ENCODE results near the gene SH3RF3. TPM values are rescaled to one million over a fixed set of nuclear protein-coding genes. Genes with fewer than 3 reads are reported as not detected.
A peak's percentile ranks its signal among the peaks of the same experiment; 100 is the strongest.

SH3RF3 gene
- total RNA-seq, 1 donor from 2014 or later: 6.3 TPM

DNA sequence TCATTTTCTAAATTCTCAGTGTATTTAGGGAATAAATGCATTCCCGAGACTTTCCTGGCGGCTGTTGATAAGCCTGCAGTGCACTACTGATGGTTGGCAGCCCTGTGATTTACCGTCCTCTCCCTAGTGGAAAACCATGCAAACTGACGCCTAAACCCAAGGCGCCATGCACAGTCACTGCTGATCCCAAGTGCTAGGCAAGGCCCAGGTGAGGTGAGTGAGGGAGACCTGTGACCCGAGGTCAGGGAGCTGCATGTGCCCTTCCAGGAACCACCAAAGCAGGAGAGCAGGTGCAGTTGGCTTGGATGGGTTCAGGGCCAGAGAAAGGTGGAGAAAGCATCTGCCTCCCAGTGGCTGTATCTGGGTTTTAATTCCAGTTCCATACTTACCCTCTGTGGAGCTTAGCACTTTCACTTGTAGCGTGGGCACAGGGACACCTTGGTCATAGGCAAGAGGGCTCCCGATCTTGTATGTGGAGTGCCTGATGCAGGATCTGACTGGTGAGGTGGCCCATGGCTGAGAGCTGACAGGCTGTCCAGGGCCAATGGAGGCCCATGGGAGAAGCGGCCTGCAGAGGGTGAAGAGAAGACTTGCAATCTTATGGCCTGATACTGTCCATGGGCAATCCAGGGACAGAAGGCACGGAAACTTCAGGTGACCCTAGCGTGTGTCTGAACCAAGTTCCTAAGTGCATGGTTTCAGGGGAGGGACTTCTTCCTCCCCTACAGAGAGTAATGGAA lies 131.3 kb downstream of the SH3RF3 start:
- no peak for DNase-seq (ENCODE audit: low read depth, low spot score)

DNA sequence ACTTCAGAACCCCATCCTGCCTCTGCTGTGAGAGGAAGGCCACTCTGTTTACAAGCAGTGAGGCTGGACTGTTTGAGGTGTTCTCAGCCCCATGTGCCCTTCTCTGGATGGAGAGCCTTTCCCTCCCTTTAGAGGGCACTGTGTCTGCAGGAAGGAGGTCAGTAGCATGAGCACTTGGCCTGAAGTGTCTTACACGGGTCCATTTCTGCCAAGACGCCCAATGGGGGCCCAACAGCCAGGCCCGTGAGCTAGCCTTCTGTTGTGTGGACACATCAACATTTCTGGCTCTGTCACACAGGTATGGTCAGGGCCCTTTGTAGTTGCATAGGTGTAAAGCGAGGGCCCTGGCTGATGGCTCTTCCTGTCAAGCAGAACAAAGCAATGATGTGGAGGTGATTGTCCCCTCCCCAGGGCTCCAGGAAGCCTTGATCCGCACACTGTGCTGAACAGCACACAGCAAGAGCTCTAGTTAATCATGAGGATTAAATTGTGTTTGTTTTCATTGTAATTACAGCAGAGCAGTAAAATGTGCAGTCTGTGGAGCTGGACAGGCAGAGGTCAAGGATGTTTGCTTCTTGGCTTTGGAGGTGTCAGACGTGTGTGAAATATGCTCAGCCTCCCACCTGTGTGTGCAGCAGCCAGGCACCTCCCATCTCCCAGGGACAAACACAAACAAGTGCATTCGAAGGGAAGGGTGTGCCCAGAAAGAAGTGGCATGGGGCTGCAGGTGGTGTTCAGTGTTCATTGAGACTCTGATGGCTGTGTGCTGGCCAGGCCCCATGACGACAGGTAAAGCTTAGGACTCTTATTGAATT lies 132.1 kb downstream of the SH3RF3 start:
- DNase-seq (ENCODE audit: low read depth, low spot score): no peak

DNA sequence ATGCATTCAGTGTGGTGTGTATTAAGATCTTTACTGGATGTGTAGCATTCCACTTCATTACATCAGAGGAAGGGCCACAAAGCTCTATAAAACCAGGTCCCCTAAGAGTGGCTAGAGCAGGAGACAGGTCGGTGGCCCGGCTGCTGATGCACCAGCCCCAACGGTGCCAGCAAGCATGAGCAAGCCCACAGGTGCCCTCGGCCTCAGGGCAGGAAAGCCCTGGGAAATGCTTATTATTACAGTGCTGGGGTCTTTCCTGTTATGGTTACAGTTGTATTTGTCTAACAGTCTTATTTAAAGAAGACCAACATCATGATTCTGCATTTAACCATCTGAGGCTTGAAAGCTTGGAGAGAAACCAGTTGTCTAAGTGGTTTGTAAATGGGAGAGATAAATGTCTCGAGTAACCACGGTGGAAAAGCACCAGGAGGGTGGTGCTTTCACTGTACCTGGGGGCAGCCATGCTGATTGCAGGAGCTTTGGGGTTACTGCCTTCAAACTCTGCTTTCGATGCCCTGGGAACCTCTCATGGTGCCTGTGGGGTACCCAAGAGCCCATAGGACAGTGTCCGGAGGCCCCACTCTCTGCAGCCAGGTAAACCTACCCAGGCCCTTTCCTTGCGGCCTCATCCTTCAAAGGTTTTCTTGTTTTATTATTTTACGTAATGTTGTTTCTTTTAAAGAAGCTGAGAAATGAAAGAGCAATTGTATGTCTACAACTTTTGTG lies 133.1 kb downstream of the SH3RF3 start:
- no peak for DNase-seq (ENCODE audit: low read depth, low spot score)

DNA sequence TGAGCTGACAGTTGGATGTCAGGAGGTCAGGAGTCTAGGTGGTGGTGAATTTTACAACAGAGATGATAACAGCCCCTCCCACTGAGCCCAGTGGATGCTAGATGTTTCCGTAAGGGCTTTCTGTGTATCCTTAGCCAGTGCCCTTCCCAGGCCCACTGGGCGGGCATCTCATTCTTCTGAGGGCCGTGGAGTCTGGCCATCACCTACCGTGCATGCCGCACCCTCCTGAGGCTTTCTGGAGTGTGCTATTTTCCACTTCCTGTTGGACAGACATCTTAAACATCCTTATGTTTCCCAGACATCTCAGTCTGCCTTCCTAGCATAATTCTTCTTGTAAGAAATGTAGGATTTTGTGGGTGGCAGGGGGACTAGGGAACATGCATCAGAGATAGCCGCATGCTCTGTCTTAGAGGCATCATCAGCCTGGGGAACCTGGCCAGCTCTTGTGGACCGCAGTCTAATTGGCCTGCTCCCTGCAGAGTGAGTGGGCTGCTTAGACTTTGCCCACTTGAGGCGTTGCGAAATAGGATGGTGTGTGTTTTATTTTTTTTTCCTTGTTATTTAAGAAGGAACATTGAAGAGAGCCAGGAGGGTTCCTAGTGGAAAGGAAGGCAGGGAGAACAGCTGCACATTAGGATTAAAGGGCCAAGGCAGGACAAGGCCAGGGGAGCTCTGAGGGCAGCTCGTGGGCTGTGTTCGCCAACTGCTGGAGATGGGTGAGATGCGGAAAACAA lies 135.8 kb downstream of the SH3RF3 start:
- DNase-seq (ENCODE audit: low read depth, low spot score): no peak

DNA sequence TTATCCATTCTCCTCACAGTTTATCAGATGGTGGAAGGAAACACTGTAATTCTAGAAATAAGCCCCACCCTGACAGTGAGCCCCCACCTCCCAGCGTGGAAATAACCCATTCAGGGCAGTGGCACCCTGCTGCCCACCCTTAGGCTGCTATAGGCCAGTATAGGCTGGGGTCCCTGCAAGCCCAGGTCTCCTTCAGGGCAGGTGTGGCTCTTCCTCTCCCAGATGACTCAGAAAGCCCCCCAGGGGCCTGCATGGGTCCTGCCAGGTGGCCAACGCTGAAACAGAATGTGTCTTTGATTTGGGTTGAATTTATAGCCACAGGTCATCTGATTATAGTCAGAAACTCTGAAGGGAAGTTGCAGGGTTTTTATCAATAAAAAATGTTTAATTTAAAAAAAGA lies 136.4 kb downstream of the SH3RF3 start:
- DNase-seq (ENCODE audit: low read depth, low spot score): no peak

DNA sequence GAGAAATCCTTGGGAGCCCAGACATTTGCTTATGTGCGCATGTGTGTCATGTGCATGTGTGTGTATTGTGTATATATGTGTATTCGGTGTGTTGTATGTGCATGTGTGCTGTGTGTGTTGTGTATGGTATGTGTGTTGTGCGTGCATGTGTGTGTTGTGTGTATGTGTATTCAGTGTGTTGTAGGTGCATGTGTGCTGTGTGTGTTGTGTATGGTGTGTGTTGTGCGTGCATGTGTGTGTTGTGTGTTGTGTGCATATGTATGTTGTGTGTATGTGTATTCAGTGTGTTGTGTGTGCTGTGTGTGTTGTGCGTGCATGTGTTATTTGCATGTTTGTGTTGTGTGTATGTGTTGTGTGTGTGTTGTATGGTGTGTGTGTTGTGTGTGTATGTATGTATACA lies 136.9 kb downstream of the SH3RF3 start:
- no peak for DNase-seq (ENCODE audit: low read depth, low spot score)

DNA sequence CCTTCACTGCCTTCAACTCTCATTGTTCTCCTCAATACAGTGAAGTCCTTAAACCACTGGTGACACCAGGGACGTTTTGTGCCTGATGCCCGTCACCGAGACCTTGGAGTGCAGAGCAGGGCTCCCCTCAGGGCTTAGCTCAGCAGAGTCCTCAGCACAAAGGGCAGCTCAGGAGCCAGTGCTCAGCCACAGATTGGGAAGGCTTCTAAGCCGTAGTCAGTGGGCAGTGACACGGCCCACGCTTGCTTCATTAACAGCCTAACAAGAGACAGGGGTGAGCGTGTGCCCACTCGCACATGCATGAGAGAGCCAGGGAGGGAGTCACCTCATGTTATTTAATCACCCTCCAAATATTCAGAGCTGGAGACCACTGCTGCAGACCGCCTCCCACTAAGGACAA lies 137.5 kb downstream of the SH3RF3 start:
- DNase-seq (ENCODE audit: low read depth, low spot score): no peak

DNA sequence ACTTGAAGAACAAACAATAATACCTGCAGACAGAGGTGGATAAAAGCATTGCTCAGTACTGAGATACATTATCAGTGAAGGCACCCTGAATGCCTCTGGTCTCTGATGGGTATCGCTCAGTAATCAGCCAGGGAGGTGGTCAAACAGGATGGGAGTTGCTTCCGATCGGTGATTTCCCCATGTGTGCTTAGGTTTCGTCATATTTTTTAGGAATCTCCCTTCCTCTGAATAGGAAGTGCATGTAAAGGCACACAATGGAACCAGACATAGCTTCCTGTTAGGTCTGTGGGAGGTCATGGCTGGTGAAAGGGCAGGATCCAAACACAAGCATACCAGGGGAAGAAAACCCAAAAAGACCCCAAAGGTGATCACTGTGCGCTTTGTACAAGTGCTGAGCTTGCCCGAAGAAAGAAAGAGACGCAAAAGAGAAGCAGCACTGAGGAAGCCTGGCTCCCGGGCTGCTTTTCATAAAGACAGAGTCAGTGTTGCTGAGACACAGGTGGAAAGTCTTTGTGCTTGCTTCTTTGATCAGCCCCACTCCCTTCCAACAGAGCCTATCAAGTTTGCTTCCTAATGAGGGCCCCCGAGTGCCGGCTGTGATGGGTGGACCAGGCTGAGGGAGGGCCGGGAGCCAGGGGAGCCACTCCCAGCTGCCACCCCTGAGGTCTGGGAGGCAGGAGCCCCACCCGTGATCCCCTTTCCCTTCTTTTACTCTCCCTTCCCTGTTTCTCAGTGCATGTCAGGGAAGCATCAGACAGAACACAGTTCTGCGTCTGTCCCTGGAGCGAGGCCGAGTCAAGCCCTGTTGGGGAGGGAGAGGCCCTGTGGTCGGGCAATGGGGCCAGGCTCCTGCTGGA lies 138.2 kb downstream of the SH3RF3 start:
- DNase-seq (ENCODE audit: low read depth, low spot score): peak; percentile 68

DNA sequence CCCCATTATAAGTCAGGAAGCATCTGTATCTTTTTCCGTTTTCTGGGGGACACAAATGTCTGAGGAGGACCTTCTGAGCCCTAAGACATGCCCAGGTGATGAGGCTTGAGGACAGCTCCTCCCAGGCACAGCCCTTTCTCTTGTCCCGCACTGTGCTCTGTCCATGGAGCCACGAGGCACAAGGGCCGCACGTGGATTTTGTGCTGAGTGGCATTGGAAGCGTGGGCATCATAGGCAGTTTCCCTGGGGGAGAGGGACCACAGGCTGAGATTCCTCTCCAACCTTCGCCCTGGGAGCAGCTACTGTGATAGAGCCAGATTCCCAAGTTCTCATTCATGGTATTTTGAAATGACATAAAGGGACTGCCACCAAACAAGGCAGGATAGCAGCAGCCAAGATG lies 139.9 kb downstream of the SH3RF3 start:
- no peak for DNase-seq (ENCODE audit: low read depth, low spot score)

DNA sequence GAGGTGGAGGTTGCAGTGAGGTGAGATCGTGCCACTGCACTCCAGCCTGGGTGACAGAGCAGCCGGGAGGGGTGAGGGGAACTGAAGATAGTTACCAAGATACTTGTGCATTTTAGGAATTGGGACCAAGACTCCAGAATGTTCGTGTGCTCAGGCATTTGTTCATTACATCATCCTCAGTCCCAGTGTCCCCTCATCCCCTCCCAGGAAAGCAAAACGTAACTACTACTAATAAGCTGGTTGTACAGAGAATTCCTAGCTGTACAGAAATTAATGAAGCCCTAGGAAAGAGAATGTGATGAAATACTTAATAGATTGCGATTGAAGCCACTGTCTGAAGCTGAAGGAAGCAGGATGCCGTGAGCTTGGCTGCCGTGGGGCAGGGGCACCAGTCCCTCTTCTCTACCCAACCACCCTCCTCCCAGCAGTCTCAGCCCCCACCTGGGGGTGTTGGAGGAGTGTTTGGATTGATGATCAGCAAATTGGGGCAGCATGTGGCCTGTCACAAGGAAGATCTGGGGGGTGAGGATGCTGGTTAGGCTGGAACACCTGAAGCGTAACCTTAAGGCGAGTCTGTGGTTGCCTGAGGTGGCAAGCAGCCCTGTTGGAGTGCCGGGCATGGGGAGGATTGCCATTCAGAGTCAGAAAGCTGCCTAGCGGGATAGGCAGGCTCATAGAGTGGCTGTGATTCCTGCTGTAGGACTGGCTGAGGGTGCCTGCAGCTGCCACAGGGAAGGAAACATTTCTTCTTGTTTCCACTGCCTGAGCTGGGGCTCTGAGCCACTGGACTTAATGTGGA lies 140.9 kb downstream of the SH3RF3 start:
- no peak for DNase-seq (ENCODE audit: low read depth, low spot score)

DNA sequence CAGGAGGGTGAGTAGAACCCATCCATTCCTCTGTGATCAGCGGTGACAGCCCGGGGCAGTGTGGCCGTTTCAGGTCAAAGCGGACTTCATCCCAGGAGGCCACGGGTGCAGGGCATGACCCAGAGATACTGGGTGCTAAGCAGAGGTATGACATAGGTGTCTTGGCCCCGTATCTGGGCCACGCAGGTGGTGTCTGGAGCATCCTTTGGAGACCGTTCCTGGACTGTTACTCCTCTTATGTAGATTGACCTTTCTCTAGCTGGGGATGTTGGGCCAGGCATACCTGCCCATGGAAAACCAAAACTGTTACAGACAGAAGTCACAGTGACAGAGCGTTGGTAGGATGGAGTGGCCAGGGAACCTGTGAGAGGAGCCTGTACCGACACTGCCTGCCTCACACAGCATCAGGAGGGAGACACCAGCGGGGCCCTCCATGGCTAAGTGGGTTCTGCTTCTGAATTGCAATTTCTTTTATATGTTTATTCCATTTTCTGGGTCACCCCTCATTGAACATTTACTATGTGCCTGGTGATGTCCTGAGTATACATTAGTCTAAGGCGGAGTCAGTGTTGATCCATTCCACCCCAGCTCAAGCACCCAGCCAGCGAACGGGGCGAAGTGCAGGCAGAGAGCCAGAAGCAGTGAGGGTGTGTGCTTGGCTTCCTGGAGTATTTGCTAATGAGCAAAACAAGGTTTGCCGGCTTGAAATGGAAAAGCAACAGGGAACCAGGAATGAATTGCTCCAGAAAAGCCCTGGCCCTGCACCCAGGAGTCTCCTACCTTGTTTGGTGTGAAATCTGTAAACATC lies 141.7 kb downstream of the SH3RF3 start:
- DNase-seq (ENCODE audit: low read depth, low spot score): no peak

DNA sequence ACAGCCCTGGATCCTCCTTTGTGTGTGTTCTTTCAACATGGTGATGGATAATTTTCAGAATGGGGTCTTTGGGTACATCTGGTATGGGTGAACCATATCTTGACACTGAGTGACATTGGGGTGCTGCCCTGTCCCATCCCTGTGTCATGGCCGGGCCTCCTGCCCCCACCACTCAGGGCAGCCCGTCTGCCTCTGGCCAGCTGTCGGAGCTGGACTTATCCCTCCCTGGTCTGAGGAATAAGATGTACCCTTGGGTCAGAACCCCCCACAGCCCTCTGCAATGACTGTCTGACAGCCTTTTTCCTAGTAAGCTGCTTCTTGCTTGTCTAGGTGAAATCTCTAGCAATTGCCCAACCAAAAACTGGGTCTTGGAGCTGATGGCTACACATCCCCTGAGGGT lies 142.9 kb downstream of the SH3RF3 start:
- no peak for DNase-seq (ENCODE audit: low read depth, low spot score)

DNA sequence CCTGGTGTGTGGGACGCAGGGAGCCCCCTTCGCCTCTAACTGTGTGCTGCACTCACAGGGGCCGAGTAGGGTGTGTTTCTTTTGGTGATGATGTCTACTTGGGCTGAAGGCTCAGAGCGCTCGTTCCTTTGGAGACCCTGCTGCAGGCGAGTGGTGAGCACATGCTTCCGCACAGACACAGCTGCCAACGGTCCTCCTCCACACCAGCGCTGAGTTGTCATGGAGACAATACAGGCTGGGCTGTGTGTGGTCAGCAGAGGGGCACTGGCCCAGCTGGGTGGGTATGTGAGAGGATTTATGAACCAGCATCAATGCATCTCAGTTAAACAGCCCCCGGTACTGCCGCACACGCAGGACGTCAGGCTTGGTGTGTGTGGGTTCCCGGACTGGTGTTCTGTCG lies 143.5 kb downstream of the SH3RF3 start:
- no peak for DNase-seq (ENCODE audit: low read depth, low spot score)

DNA sequence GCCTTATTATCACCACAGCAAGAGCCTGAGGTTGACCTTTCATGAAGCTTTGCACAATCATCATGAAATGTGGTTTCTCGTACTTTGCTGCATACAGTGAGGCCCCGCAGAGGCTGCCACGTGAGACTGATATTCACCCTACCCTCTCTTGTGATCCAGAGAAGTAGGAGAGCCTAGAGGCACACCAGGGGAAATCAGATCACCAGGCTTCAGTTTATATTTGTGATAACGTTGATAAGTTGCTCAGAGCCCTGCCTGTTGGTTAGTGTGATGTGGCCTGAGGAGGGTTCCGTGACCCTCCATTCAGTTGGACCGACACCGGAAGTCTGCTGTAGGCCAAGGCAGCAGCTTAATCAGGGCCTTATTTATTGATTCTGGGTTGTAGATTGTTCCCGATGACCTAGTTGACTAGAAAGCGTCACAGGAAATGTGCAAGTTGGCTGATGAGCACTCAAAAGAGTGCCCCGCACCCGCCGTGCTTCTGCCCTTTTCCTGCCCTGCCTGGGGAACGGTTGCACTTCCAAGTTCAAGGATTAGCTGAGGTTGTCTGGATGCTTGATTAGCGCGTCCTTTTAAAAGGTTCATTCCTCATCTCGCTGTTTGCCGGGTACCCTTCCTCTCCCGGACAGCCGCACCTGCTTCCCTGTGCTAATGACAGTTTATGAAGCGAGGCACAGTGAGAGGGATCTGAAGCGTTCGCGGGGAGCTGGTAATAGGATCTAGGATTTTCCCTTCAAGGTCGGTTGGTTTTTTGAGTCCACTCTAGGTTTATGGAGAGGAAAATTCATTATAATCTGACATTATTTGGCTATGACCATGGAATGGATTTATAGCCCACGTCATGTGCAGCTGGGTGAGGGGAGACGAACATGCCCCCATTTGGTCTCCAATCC lies 146.4 kb downstream of the SH3RF3 start:
- no peak for DNase-seq (ENCODE audit: low read depth, low spot score)

DNA sequence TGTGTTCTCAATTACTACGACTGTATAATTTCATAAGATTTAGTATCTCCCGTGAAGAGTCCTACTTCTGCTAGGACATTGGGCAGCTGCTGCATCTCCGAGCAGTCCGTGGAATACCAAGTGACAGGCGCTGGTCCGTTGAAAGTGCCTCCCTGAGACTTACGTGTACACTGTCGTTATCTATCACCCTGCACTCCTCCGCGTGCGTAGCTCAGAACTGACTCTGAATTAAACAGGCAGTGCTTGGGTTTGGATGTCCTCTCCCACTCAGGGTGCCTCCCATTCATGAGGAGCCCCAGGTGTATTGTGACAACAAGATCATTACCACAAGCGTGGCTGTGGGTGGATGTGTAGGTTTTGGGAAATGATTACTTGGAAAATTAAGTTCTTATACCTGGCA lies 148.4 kb downstream of the SH3RF3 start:
- no peak for DNase-seq (ENCODE audit: low read depth, low spot score)

DNA sequence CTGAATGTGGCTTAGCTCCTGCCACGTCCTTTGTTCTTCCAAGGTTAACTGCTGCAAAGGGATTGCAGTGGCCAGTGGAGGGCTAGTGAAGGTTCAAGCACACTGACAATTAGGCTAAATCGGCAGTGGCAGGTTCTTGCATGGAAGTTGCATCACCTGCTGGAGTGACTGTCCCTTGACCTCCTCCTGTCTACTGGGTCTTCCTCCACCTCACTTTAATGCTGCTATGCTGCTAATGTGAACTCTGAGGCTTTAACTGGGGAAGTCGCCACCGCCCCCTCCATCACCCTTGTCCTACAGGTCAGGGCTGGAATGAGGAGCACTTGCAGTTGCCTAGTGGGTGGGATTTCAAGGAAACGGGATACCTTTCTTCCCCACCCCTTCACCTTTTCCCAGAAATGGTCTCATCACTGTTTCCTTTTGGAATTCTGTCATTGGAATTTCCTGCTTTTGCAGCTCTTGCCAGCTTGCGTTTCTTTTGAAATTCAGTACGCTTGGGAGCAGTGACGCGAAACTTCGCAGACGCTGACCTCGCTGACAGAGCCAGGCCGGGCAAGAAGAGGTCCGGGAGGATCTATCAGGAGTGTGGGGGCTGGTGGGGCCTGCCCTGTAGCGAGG lies 150.3 kb downstream of the SH3RF3 start:
- DNase-seq (ENCODE audit: low read depth, low spot score): no peak

DNA sequence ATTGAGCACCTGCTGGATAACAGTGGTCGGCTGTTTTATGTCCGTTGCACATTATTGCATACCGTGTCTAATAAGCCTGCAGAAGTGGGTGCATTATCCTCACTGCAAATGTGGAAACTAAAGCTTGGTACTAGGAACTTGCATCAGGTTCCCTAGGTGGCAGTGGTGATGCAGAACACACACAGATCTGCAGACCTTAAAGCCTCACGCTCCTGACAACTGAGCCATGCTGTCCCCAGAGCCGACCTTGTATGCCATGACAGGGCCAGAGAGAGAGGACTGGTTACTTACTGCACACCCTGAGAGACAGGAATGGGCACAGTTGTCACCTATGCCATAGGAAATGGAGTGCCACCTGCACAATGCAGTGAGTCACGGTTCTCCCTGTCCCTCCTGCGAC lies 151.8 kb downstream of the SH3RF3 start:
- no peak for DNase-seq (ENCODE audit: low read depth, low spot score)

DNA sequence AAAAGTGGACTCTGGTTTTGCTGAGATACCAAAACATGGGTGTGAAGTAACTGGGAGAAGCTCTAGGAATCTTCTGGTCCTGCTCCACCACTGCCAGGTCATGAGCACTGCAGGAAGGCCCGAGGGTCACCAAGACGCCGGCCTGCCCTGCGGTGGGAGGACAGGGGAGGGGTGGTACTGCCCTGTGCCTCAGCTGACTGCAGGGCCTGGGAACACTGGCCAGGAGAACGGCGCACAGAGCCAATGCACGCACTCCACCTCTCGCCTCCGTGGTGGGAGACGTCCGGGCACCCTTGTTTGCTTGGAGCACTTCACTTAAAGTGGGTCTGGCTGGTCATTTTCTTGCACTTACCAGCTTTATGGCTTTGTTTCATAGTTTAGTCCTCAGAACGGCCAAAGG lies 153.4 kb downstream of the SH3RF3 start:
- DNase-seq (ENCODE audit: low read depth, low spot score): no peak

All from pulmonary artery endothelial cell (primary cell).